Kidney (tissue), 14 donors: ENCODE data around the gene NEAT1. TPM values are rescaled to one million over a fixed set of nuclear protein-coding genes. Genes with fewer than 3 reads are reported as not detected.

ENCODE experiments used
- DNase-seq, 5 donors: peaks; one replicate each; pipeline ENCODE4 v3.0.0-alpha.2; 2013 to 2020
- FAIRE-seq: peaks from 2 replicates; lab custom pipeline; 2012; peaks lifted over from hg19 to GRCh38; lab: Jason Lieb, UNC
- H3K27ac ChIP-seq, 2 donors: one replicate each; pipeline ENCODE4 v1.7.0; 2013; ENCODE audit warnings: low read depth in 2 of 2, low read length in 2 of 2, inconsistent platforms in 1 of 2
- H3K27me3 ChIP-seq: one replicate; pipeline ENCODE4 v1.7.1; 2013; ENCODE audit warnings: low read length, inconsistent platforms; ENCODE audit not compliant: control insufficient read depth, insufficient read depth
- H3K36me3 ChIP-seq, 3 donors: one replicate each; pipeline versions ENCODE4 v1.7.0 to v1.7.1; 2013; ENCODE audit warnings: low read length in 3 of 3, control low read depth in 1 of 3, inconsistent platforms in 1 of 3; ENCODE audit not compliant: insufficient read depth in 3 of 3, control insufficient read depth in 2 of 3
- H3K4me1 ChIP-seq, 3 donors: one replicate each; pipeline versions ENCODE4 v1.7.0 to v1.7.1; 2013; ENCODE audit warnings: low read length in 3 of 3, inconsistent platforms in 1 of 3, low read depth in 1 of 3; ENCODE audit not compliant: control insufficient read depth in 2 of 3, insufficient read depth in 2 of 3
- H3K4me3 ChIP-seq, 3 donors: one replicate each; pipeline versions ENCODE4 v1.7.0 to v1.8.1; 2013; ENCODE audit warnings: low read length in 3 of 3, control low read depth in 1 of 3, inconsistent platforms in 1 of 3
- H3K9ac ChIP-seq, 3 donors: one replicate each; pipeline versions ENCODE4 v1.7.0 to v1.7.1; 2013; ENCODE audit warnings: low read length in 3 of 3, control low read depth in 1 of 3, inconsistent platforms in 1 of 3
- H3K9me3 ChIP-seq, 3 donors: one replicate each; pipeline versions ENCODE4 v1.7.0 to v1.7.1; 2013; ENCODE audit warnings: low read length in 3 of 3, control low read depth in 1 of 3, inconsistent platforms in 1 of 3; ENCODE audit not compliant: control insufficient read depth in 2 of 3, insufficient read depth in 1 of 3
- CTCF ChIP-seq: IDR thresholded peaks from 3 replicates; pipeline ENCODE4 v1.5.1; 2012; ENCODE audit warnings: mild to moderate bottlenecking, moderate library complexity, borderline replicate concordance; ENCODE audit not compliant: insufficient read depth; ENCODE audit errors: extremely low read depth
- intact Hi-C: fragments of 100-400 bp; cut with DNase I; formaldehyde crosslinking; loops from one replicate; pipeline ENCODE4 v1.11.1; 2022
- polyA plus RNA-seq: library from polyadenylated mRNA; stranded (reverse); fragments of 350-450 nt; fragmentation: Illumina TruSeq; extraction: RNeasy Lipid Tissue Mini Kit (QIAGEN cat#74804); gene quantifications from one replicate; pipeline ENCODE4 v1.2.3, GENCODE V29; 2014; ENCODE audit warnings: low read depth, low replicate concordance; ENCODE audit not compliant: insufficient read depth
- total RNA-seq: library from RNA; stranded (reverse); fragmentation: NEBNext Ultra II Directional; extraction: Animal tissue kit (Norgen Biotek cat#: 25700); gene quantifications from one replicate; pipeline ENCODE4 v1.2.1, GENCODE V29; 2021
- donor health status: control.
- donor health status: control.
- donor health status: control.
- donor health status: control.
- donor health status: control.
- donor health status: DM: yes; HTN: yes; CAD: no.
- donor health status: Normal renal cell carcinoma (clear cell type).

NEAT1 gene
- total and polyA plus RNA-seq, 2 donors from 2014 or later = 595 to 1,006 TPM

- peaks cover 5 to 39% (median 31%) of the 10 kb centered on the region in 3 donors for H3K4me1 ChIP-seq
- intact Hi-C loops = loop anchor here (5.0 kb wide), 1 partner anchor 92 kb away; no protein-coding TSS in a partner anchor
- no peak overlapping the region for H3K9ac ChIP-seq
- peaks cover 0 to 4% (median 0%) of the 10 kb centered on the region in 3 donors for H3K36me3 ChIP-seq
- no peak overlapping the region for H3K27ac ChIP-seq
- H3K27me3 ChIP-seq = no peaks in the 10 kb centered on the region
- H3K9me3 ChIP-seq = no peaks in the 10 kb centered on the region
- no peak for TF ChIP-seq CTCF
- H3K4me3 ChIP-seq = no peak overlapping the region
- DNase-seq = peak in 1 of 5 donors; percentile 71
- no peak for FAIRE-seq
These were observed 7.7 kb upstream of the NEAT1 start for GRCh38 chr11:65414776-65415498.

- Histone ChIP-seq H3K9ac (peak overlapping the region in 1 of 3 donors; percentile 98), H3K9me3 (no peaks in the 10 kb centered on the region), H3K36me3 (peaks cover 0 to 2% (median 0%) of the 10 kb centered on the region in 3 donors), H3K4me3 (peak overlapping the region in 1 of 3 donors; percentile 80), H3K27me3 (no peaks in the 10 kb centered on the region), H3K4me1 (peaks cover 5 to 43% (median 34%) of the 10 kb centered on the region in 3 donors), H3K27ac (peak overlapping the region in 1 of 2 donors; percentile 100)
- no peak for TF ChIP-seq CTCF
- FAIRE-seq (no peak), DNase-seq (peak in 1 of 5 donors; percentile 75)
- intact Hi-C loops = loop anchor here (5.0 kb wide), 1 partner anchor 92 kb away; no protein-coding TSS in a partner anchor
These were observed 6.9 kb upstream of the NEAT1 start for GRCh38 chr11:65415499-65416340.

GRCh38 chr11:65416341-65416824 is 6.2 kb upstream of the NEAT1 start:
- intact Hi-C loops = loop anchor here (5.0 kb wide), 1 partner anchor 91 kb away; no protein-coding TSS in a partner anchor
- Histone ChIP-seq H3K9ac (peak overlapping the region in 2 of 3 donors; percentile 93 to 98), H3K4me1 (peaks cover 5 to 45% (median 38%) of the 10 kb centered on the region in 3 donors), H3K27me3 (no peaks in the 10 kb centered on the region), H3K4me3 (peak overlapping the region in 2 of 3 donors; percentile 55 to 80), H3K36me3 (no peaks in the 10 kb centered on the region), H3K27ac (peak overlapping the region; percentile 99 to 100), H3K9me3 (no peaks in the 10 kb centered on the region)
- TF ChIP-seq CTCF = peak; percentile 99
- FAIRE-seq = no peak
- peak; percentile 90 to 96 (median 93) for DNase-seq
